ENCODE measurements around the gene KRTAP1-4. TPM values are rescaled to one million over a fixed set of nuclear protein-coding genes. Genes with fewer than 3 reads are reported as not detected.
"Not testable (repeated sequence)": the region's sequence is repeated elsewhere in the genome, so short reads cannot be mapped to it uniquely, and the experiment has no call there.

The KRTAP1-4 gene
- total and polyA plus RNA-seq, 2 experiments from 2014 or later, result not detected

DNA sequence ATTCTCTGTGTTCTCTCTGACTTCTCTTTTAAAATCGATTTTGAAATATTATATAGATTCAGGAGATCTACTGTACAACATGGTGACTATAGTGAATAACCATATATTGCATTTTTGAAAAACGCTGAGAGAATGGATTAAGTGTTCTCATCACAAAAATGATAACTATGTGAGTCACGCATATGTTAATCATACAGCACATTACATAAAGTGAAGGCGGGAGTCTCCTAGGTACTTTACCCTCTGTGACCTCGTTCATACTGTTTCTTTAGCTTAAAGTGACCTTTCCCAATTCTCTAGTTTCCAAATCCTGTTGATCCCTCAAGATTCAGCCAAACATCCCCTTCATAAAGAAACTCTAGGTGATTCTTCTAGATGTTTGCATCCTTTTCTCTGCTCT is 27.2 kb downstream of the KRTAP1-4 start:
- TF ChIP-seq EZH2 (IDR thresholded peaks at IDR 0.05; ENCODE audit: borderline replicate concordance) (no peak), EZH2phosphoT487 (IDR thresholded peaks at IDR 0.05; ENCODE audit: low read depth, severe bottlenecking, unreplicated experiment) (no peak)
- TF ChIP-seq, protein P1, sequence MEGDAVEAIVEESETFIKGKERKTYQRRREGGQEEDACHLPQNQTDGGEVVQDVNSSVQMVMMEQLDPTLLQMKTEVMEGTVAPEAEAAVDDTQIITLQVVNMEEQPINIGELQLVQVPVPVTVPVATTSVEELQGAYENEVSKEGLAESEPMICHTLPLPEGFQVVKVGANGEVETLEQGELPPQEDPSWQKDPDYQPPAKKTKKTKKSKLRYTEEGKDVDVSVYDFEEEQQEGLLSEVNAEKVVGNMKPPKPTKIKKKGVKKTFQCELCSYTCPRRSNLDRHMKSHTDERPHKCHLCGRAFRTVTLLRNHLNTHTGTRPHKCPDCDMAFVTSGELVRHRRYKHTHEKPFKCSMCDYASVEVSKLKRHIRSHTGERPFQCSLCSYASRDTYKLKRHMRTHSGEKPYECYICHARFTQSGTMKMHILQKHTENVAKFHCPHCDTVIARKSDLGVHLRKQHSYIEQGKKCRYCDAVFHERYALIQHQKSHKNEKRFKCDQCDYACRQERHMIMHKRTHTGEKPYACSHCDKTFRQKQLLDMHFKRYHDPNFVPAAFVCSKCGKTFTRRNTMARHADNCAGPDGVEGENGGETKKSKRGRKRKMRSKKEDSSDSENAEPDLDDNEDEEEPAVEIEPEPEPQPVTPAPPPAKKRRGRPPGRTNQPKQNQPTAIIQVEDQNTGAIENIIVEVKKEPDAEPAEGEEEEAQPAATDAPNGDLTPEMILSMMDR (IDR thresholded peaks at IDR 0.05; ENCODE audit: poor library complexity), result no peak
- Histone ChIP-seq H3K9me2 (replicated peaks; ENCODE audit: insufficient read depth) (no peaks in the 10 kb centered on the region), H3K4me3 (no peak overlapping the region), H3K4me1 (ENCODE audit: insufficient read depth) (peaks cover 3% of the 10 kb centered on the region), H4K20me1 (ENCODE audit: insufficient read depth, poor library complexity, severe bottlenecking) (no peaks in the 10 kb centered on the region), H3K4me2 (no peak overlapping the region), H3K36me3 (replicated peaks; ENCODE audit: insufficient read depth, low read depth) (no peaks in the 10 kb centered on the region), H3K79me2 (no peaks in the 10 kb centered on the region), H3K9me3 (ENCODE audit: low read depth) (no peaks in the 10 kb centered on the region), H2AFZ (no peak overlapping the region), H3K27ac (no peak overlapping the region), H3K27me3 (no peaks in the 10 kb centered on the region)
- 61% methylated on average over 5 of the region's 5 CpGs for WGBS (ENCODE audit: low lambda C conversion rate, missing lambda C conversion rate)
- no peak for DNase-seq (ENCODE audit: low spot score)

DNA sequence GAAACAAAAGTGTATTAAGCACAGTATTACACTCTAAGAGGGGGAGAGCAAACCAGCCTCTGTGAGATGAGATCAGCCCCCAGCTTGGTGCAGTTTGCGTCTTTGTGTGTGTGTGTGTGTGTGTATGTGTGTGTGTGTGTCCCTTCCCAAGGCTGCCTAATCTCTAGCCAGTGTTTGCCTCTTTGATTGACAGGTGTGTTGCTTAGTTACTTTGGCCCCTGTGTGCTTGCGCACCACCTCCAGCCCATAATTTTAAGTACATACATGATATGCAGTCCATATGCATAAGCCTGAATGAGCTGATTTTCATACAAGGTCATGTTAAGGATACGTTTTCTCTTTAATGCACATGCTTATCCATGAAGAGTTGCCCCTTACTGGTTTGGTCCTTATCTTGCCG is 28.2 kb downstream of the KRTAP1-4 start:
- Histone ChIP-seq H3K4me3 (no peak overlapping the region), H3K27ac (no peak overlapping the region), H2AFZ (no peak overlapping the region), H4K20me1 (ENCODE audit: insufficient read depth, poor library complexity, severe bottlenecking) (no peaks in the 10 kb centered on the region), H3K79me2 (no peaks in the 10 kb centered on the region), H3K4me2 (no peak overlapping the region), H3K27me3 (peaks cover 4% of the 10 kb centered on the region), H3K36me3 (replicated peaks; ENCODE audit: insufficient read depth, low read depth) (no peaks in the 10 kb centered on the region), H3K9me2 (replicated peaks; ENCODE audit: insufficient read depth) (no peaks in the 10 kb centered on the region), H3K9me3 (ENCODE audit: low read depth) (no peaks in the 10 kb centered on the region), H3K4me1 (ENCODE audit: insufficient read depth) (peaks cover 3% of the 10 kb centered on the region)
- no peak for DNase-seq (ENCODE audit: low spot score)
- TF ChIP-seq EZH2 (IDR thresholded peaks at IDR 0.05; ENCODE audit: borderline replicate concordance) (no peak), EZH2phosphoT487 (IDR thresholded peaks at IDR 0.05; ENCODE audit: low read depth, severe bottlenecking, unreplicated experiment) (no peak)
- TF ChIP-seq, protein P1 (IDR thresholded peaks at IDR 0.05; ENCODE audit: poor library complexity), result no peak
- WGBS (ENCODE audit: low lambda C conversion rate, missing lambda C conversion rate), result 73% methylated on average over 4 of the region's 4 CpGs

DNA sequence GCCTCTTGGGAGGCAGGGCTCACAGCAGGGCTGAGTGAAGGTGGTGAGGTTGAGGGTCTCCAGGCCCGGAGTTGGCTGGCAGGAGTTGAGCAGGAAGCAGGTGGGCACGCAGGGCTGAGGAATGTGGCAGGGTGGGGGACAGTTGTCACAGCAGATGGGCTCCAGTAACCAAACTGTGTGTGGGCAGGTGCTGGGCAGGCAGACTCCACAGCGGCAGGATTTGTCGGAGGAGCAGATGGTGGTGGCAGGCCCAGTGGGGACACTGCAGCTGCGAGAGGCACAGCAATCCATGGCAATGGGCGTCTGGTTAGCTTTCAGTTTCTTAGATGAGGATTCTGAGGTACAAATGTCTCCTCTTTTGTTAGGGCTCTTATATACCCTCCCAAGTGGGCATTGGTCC is 30.4 kb downstream of the KRTAP1-4 start, which contains the start of gene KRTAP3-2:
KRTAP3-2 (minus strand) TSS at position 344 of the 400 bp plus-strand sequence; CDS start at position 291, 53 bp downstream.
- not testable (repeated sequence) for H3K9me2 ChIP-seq (replicated peaks; ENCODE audit: insufficient read depth); H3K27ac ChIP-seq; H3K4me1 ChIP-seq (ENCODE audit: insufficient read depth); H3K79me2 ChIP-seq; H3K9me3 ChIP-seq (ENCODE audit: low read depth); H3K27me3 ChIP-seq; H3K4me3 ChIP-seq; H3K4me2 ChIP-seq; DNase-seq (ENCODE audit: low spot score); H3K36me3 ChIP-seq (replicated peaks; ENCODE audit: insufficient read depth, low read depth); H2AFZ ChIP-seq; H4K20me1 ChIP-seq (ENCODE audit: insufficient read depth, poor library complexity, severe bottlenecking)
- WGBS (ENCODE audit: low lambda C conversion rate, missing lambda C conversion rate), result 87% methylated on average over 6 of the region's 6 CpGs

DNA sequence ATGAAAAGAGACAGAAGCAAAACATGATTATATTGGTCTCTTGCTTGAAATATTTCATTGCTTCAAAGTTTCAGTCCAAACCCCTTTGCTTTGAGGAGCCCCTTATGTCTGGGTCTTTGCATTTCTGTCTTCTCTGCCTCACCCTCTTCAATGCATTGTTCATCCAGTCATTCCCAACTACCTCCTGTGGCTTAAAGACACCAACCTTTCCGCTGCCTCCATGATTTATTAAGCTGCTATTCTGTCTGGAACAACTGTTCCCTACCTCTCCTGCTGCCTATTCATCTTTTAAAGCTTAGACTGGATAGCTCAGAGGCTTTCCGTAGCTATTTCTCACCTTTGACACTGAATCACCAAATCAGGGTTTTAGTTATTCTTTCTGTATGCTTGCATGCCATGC is 32.6 kb downstream of the KRTAP1-4 start:
- no peaks in the 10 kb centered on the region for H4K20me1 ChIP-seq (ENCODE audit: insufficient read depth, poor library complexity, severe bottlenecking)
- H3K36me3 ChIP-seq (replicated peaks; ENCODE audit: insufficient read depth, low read depth), result no peaks in the 10 kb centered on the region
- H3K27ac ChIP-seq, result no peak overlapping the region
- H2AFZ ChIP-seq, result no peak overlapping the region
- no peaks in the 10 kb centered on the region for H3K4me1 ChIP-seq (ENCODE audit: insufficient read depth)
- peaks cover 4% of the 10 kb centered on the region for H3K27me3 ChIP-seq
- no peak overlapping the region for H3K4me3 ChIP-seq
- no peaks in the 10 kb centered on the region for H3K79me2 ChIP-seq
- H3K9me3 ChIP-seq (ENCODE audit: low read depth), result no peaks in the 10 kb centered on the region
- TF ChIP-seq, protein P1 (IDR thresholded peaks at IDR 0.05; ENCODE audit: poor library complexity), result no peak
- TF ChIP-seq EZH2phosphoT487 (IDR thresholded peaks at IDR 0.05; ENCODE audit: low read depth, severe bottlenecking, unreplicated experiment) (no peak), EZH2 (IDR thresholded peaks at IDR 0.05; ENCODE audit: borderline replicate concordance) (no peak)
- H3K4me2 ChIP-seq, result no peak overlapping the region
- no peaks in the 10 kb centered on the region for H3K9me2 ChIP-seq (replicated peaks; ENCODE audit: insufficient read depth)
- 84% methylated on average over 2 of the region's 2 CpGs for WGBS (ENCODE audit: low lambda C conversion rate, missing lambda C conversion rate)
- DNase-seq (ENCODE audit: low spot score), result no peak
